Suppressor macrophage (primary cell): ENCODE results near the gene BFSP2.
A peak's percentile ranks its signal among the peaks of the same experiment; 100 is the strongest.
"Not testable (repeated sequence)": the region's sequence is repeated elsewhere in the genome, so short reads cannot be mapped to it uniquely, and the experiment has no call there.

Experiments used
- DNase-seq, 4 experiments: peaks; one replicate each; pipeline ENCODE4 v3.0.0-alpha.2; 2020 to 2022

The BFSP2 gene

GRCh38 chr3:133457465-133458067, 57.7 kb downstream of the BFSP2 start:
- peak in 3 of 4 experiments; percentile 31 to 41 (median 34) for DNase-seq

- DNase-seq: no peak
Observed at GRCh38 chr3:133459400-133459799, 59.5 kb downstream of the BFSP2 start.

- DNase-seq: no peak
Observed at GRCh38 chr3:133460809-133461208, 61.0 kb downstream of the BFSP2 start.

- no peak for DNase-seq
Observed at GRCh38 chr3:133461291-133461690, 61.4 kb downstream of the BFSP2 start.

- DNase-seq: no peak
Observed at GRCh38 chr3:133463347-133463860, 63.5 kb downstream of the BFSP2 start.

GRCh38 chr3:133464573-133464972, 64.7 kb downstream of the BFSP2 start:
- DNase-seq: peak; percentile 13 to 43 (median 26)

GRCh38 chr3:133466531-133467386, 66.9 kb downstream of the BFSP2 start:
- peak in 3 of 4 experiments; percentile 22 to 41 (median 38) for DNase-seq

GRCh38 chr3:133467780-133468179, 67.9 kb downstream of the BFSP2 start:
- no peak for DNase-seq

- no peak for DNase-seq
Observed at GRCh38 chr3:133468251-133468721, 68.4 kb downstream of the BFSP2 start.

- peak in 3 of 4 experiments; percentile 11 to 14 (median 12) for DNase-seq
Observed at GRCh38 chr3:133469140-133469731, 69.4 kb downstream of the BFSP2 start.

GRCh38 chr3:133472242-133472641, 72.4 kb downstream of the BFSP2 start:
- peak in 1 of 4 experiments; percentile 21 for DNase-seq

- DNase-seq: no peak
Observed at GRCh38 chr3:133472889-133473288, 73.0 kb downstream of the BFSP2 start.

GRCh38 chr3:133473472-133474191, 73.8 kb downstream of the BFSP2 start:
- DNase-seq: not testable (repeated sequence)

GRCh38 chr3:133474251-133474801, 74.5 kb downstream of the BFSP2 start:
- DNase-seq: no peak

- peak; percentile 45 to 73 (median 61) for DNase-seq
Observed at GRCh38 chr3:133474817-133475216, 75.0 kb downstream of the BFSP2 start.

- no peak for DNase-seq
Observed at GRCh38 chr3:133475245-133476010, 75.6 kb downstream of the BFSP2 start.

GRCh38 chr3:133476971-133477375, 77.1 kb downstream of the BFSP2 start:
- no peak for DNase-seq

GRCh38 chr3:133477487-133477886, 77.6 kb downstream of the BFSP2 start:
- peak in 2 of 4 experiments; percentile 24 to 28 for DNase-seq

GRCh38 chr3:133478624-133479023, 78.8 kb downstream of the BFSP2 start:
- no peak for DNase-seq

- no peak for DNase-seq
Observed at GRCh38 chr3:133479401-133479800, 79.5 kb downstream of the BFSP2 start.
